Measurements from ENCODE around the gene CALML3. TPM values are rescaled to one million over a fixed set of nuclear protein-coding genes. Genes with fewer than 3 reads are reported as not detected.

CALML3 gene
- total and polyA plus RNA-seq, 2 donors (not counting 3 experiments of a cell fraction or from before 2014, with no cell fraction given): not detected

- FAIRE-seq: peak; percentile 88
- DNase-seq (ENCODE audit: low read depth, low spot score): peak; percentile 55
- POLR2A ChIA-PET: interaction anchor here (1.2 to 2.1 kb wide), 2 partner anchors 46 to 102 kb away, joined by 3 to 14 read pairs; no protein-coding TSS in a partner anchor
- Histone ChIP-seq H3K27me3 (ENCODE audit: control insufficient read depth in 2 of 2, insufficient read depth in 2 of 2, low read length in 2 of 2) (no peaks in the 10 kb centered on the region), H3K79me2 (ENCODE audit: control insufficient read depth, insufficient read depth, low read length) (no peaks in the 10 kb centered on the region), H3K4me1 (ENCODE audit: control insufficient read depth, extremely low read depth, insufficient read depth, low read length) (peaks cover 43% of the 10 kb centered on the region), H3K9me3 (replicated peaks; ENCODE audit: control insufficient read depth, insufficient read depth, low read length) (no peaks in the 10 kb centered on the region), H3K9ac (replicated peaks; ENCODE audit: extremely low read depth, insufficient read depth, low read length) (peak overlapping the region; percentile 57), H3K4me2 (ENCODE audit: insufficient read depth, low read length) (peak overlapping the region; percentile 65), H3K4me3 (replicated peaks in 1 of 3; ENCODE audit: insufficient read depth in 1 of 3, low read depth in 1 of 3, low read length in 3 of 3) (peak overlapping the region in 1 of 3 experiments; percentile 6), H3K27ac (ENCODE audit: insufficient read depth, low read depth, low read length) (peak overlapping the region; percentile 93), H3K36me3 (ENCODE audit: control insufficient read depth in 2 of 2, extremely low read depth in 1 of 2, insufficient read depth in 2 of 2, low read length in 2 of 2) (no peaks in the 10 kb centered on the region), H3K9me1 (replicated peaks; ENCODE audit: control insufficient read depth, extremely low read depth, insufficient read depth, low read length) (no peaks in the 10 kb centered on the region), H4K20me1 (replicated peaks; ENCODE audit: control insufficient read depth, extremely low read depth, insufficient read depth, low read length) (no peaks in the 10 kb centered on the region), H2AFZ (ENCODE audit: low read depth, low read length) (peak overlapping the region; percentile 18)
- no TSS peak for BruUV-seq (replicated peaks)
- intact Hi-C loops (cut with micrococcal nuclease): loop anchor here (5.0 kb wide), 1 partner anchor 1174 kb away; no protein-coding TSS in a partner anchor
- CTCF ChIA-PET: interaction anchor here (0.9 to 5.3 kb wide), 9 partner anchors 9 to 85 kb away, joined by 3 to 49 read pairs (median 4); no protein-coding TSS in a partner anchor
- TF ChIP-seq POLR2A (IDR thresholded peaks at IDR 0.05; ENCODE audit: low read depth, low read length) (peak; percentile 7), JUN (IDR thresholded peaks at IDR 0.05; ENCODE audit: borderline replicate concordance, insufficient read depth, insufficient read length, low read depth) (no peak)
- dilution Hi-C loops (cut with MboI; ENCODE audit: extremely low pct_ligation_motif_present, low sequenced_read_pairs): no loop called here
Measured at GRCh38 chr10:5547931-5548660, 23.3 kb downstream of the CALML3 start.

GRCh38 chr10:5549462-5550249 is 24.9 kb downstream of the CALML3 start:
- Histone ChIP-seq H3K4me3 (replicated peaks in 1 of 3; ENCODE audit: insufficient read depth in 1 of 3, low read depth in 1 of 3, low read length in 3 of 3) (no peak overlapping the region), H3K36me3 (ENCODE audit: control insufficient read depth in 2 of 2, extremely low read depth in 1 of 2, insufficient read depth in 2 of 2, low read length in 2 of 2) (no peaks in the 10 kb centered on the region), H3K9me3 (replicated peaks; ENCODE audit: control insufficient read depth, insufficient read depth, low read length) (no peaks in the 10 kb centered on the region), H2AFZ (ENCODE audit: low read depth, low read length) (no peak overlapping the region), H3K9ac (replicated peaks; ENCODE audit: extremely low read depth, insufficient read depth, low read length) (no peak overlapping the region), H3K4me2 (ENCODE audit: insufficient read depth, low read length) (no peak overlapping the region), H3K4me1 (ENCODE audit: control insufficient read depth, extremely low read depth, insufficient read depth, low read length) (peaks cover 58% of the 10 kb centered on the region), H4K20me1 (replicated peaks; ENCODE audit: control insufficient read depth, extremely low read depth, insufficient read depth, low read length) (no peaks in the 10 kb centered on the region), H3K27ac (ENCODE audit: insufficient read depth, low read depth, low read length) (peak overlapping the region; percentile 30), H3K27me3 (ENCODE audit: control insufficient read depth in 2 of 2, insufficient read depth in 2 of 2, low read length in 2 of 2) (no peaks in the 10 kb centered on the region), H3K9me1 (replicated peaks; ENCODE audit: control insufficient read depth, extremely low read depth, insufficient read depth, low read length) (no peaks in the 10 kb centered on the region), H3K79me2 (ENCODE audit: control insufficient read depth, insufficient read depth, low read length) (no peaks in the 10 kb centered on the region)
- DNase-seq (ENCODE audit: low read depth, low spot score) (no peak), FAIRE-seq (no peak)
- ChIA-PET POLR2A (interaction anchor here (0.8 to 2.1 kb wide), 2 partner anchors 74 to 103 kb away, joined by 3 to 14 read pairs; no protein-coding TSS in a partner anchor), CTCF (interaction anchor here (1.0 to 5.3 kb wide), 9 partner anchors 10 to 734 kb away, joined by 3 to 49 read pairs (median 4); no protein-coding TSS in a partner anchor)
- TF ChIP-seq POLR2AphosphoS5 (IDR thresholded peaks at IDR 0.05; ENCODE audit: insufficient read depth, low read depth, low read length) (no peak), POLR2A (IDR thresholded peaks at IDR 0.05; ENCODE audit: low read depth, low read length) (no peak), MYC (IDR thresholded peaks at IDR 0.05; ENCODE audit: low read depth, low read length) (no peak), GATA2 (IDR thresholded peaks at IDR 0.05; ENCODE audit: insufficient read depth, insufficient read length, low read depth, low read length) (no peak), FOS (IDR thresholded peaks at IDR 0.05; ENCODE audit: borderline replicate concordance, insufficient read depth, low read length) (no peak), JUN (IDR thresholded peaks at IDR 0.05; ENCODE audit: borderline replicate concordance, insufficient read depth, insufficient read length, low read depth) (no peak), EZH2 (IDR thresholded peaks at IDR 0.05; ENCODE audit: borderline replicate concordance, low read depth, low read length, severe bottlenecking) (no peak)
- TF ChIP-seq, protein P1, sequence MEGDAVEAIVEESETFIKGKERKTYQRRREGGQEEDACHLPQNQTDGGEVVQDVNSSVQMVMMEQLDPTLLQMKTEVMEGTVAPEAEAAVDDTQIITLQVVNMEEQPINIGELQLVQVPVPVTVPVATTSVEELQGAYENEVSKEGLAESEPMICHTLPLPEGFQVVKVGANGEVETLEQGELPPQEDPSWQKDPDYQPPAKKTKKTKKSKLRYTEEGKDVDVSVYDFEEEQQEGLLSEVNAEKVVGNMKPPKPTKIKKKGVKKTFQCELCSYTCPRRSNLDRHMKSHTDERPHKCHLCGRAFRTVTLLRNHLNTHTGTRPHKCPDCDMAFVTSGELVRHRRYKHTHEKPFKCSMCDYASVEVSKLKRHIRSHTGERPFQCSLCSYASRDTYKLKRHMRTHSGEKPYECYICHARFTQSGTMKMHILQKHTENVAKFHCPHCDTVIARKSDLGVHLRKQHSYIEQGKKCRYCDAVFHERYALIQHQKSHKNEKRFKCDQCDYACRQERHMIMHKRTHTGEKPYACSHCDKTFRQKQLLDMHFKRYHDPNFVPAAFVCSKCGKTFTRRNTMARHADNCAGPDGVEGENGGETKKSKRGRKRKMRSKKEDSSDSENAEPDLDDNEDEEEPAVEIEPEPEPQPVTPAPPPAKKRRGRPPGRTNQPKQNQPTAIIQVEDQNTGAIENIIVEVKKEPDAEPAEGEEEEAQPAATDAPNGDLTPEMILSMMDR (IDR thresholded peaks at IDR 0.05; ENCODE audit: extremely low read depth in 1 of 2, insufficient read depth in 1 of 2, low read depth in 1 of 2, low read length in 2 of 2): no peak
- TF ChIP-seq, protein P2, sequence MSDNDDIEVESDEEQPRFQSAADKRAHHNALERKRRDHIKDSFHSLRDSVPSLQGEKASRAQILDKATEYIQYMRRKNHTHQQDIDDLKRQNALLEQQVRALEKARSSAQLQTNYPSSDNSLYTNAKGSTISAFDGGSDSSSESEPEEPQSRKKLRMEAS (IDR thresholded peaks at IDR 0.05; ENCODE audit: insufficient read depth, insufficient read length): no peak
- intact Hi-C loops (cut with micrococcal nuclease): loop anchor here (1.0 to 5.0 kb wide), 4 partner anchors 45 to 1173 kb away; partner anchors contain the start of gene TASOR2
- BruUV-seq (replicated peaks): no TSS peak
- dilution Hi-C loops (cut with MboI; ENCODE audit: extremely low pct_ligation_motif_present, low sequenced_read_pairs): no loop called here
